Dedifferentiated amniotic fluid mesenchymal stem cell (primary cell): Measurements from ENCODE around the gene SEPTIN7.
"Not testable (repeated sequence)": the region's sequence is repeated elsewhere in the genome, so short reads cannot be mapped to it uniquely, and the experiment has no call there.

ENCODE experiments used
- DNase-seq: peaks from one replicate; pipeline ENCODE4 v3.0.0-alpha.2; 2016; ENCODE audit errors: extremely low spot score

SEPTIN7 gene

GRCh38 chr7:35800718-35801391 is at the start of gene SEPTIN7:
Gene SEPTIN7 (plus strand): TSS chr7:35801057. CDS start chr7:35801210, 153 bp downstream.
- peak; percentile 99 for DNase-seq

- DNase-seq: no peak
Observed at GRCh38 chr7:35752742-35753141, 48.1 kb upstream of the SEPTIN7 start.

GRCh38 chr7:35753761-35754603 is 46.9 kb upstream of the SEPTIN7 start:
- DNase-seq: no peak

GRCh38 chr7:35754741-35755140 is 46.1 kb upstream of the SEPTIN7 start:
- DNase-seq: no peak

GRCh38 chr7:35755711-35756110 is 45.1 kb upstream of the SEPTIN7 start:
- no peak for DNase-seq

GRCh38 chr7:35756453-35756852 is 44.4 kb upstream of the SEPTIN7 start:
- not testable (repeated sequence) for DNase-seq

GRCh38 chr7:35757574-35757973 is 43.3 kb upstream of the SEPTIN7 start:
- no peak for DNase-seq

- DNase-seq: no peak
Observed at GRCh38 chr7:35758421-35758820, 42.4 kb upstream of the SEPTIN7 start.

- no peak for DNase-seq
Observed at GRCh38 chr7:35760143-35760745, 40.6 kb upstream of the SEPTIN7 start.

- DNase-seq: peak; percentile 66
Observed at GRCh38 chr7:35761871-35762677, 38.8 kb upstream of the SEPTIN7 start.

GRCh38 chr7:35762781-35763180 is 38.1 kb upstream of the SEPTIN7 start:
- DNase-seq: no peak

GRCh38 chr7:35768346-35768745 is 32.5 kb upstream of the SEPTIN7 start:
- DNase-seq: no peak

- DNase-seq: no peak
Observed at GRCh38 chr7:35771776-35772175, 29.1 kb upstream of the SEPTIN7 start.

- DNase-seq: no peak
Observed at GRCh38 chr7:35773994-35774393, 26.9 kb upstream of the SEPTIN7 start.

- DNase-seq: no peak
Observed at GRCh38 chr7:35776686-35777085, 24.2 kb upstream of the SEPTIN7 start.

GRCh38 chr7:35777121-35777520 is 23.7 kb upstream of the SEPTIN7 start:
- no peak for DNase-seq

- no peak for DNase-seq
Observed at GRCh38 chr7:35780070-35780469, 20.8 kb upstream of the SEPTIN7 start.

- no peak for DNase-seq
Observed at GRCh38 chr7:35781200-35781701, 19.6 kb upstream of the SEPTIN7 start.

- no peak for DNase-seq
Observed at GRCh38 chr7:35781767-35782515, 18.9 kb upstream of the SEPTIN7 start.

GRCh38 chr7:35784332-35784731 is 16.5 kb upstream of the SEPTIN7 start:
- no peak for DNase-seq

GRCh38 chr7:35785250-35785649 is 15.6 kb upstream of the SEPTIN7 start:
- DNase-seq: no peak
